Upper lobe of right lung (tissue), 1 donor: ENCODE measurements around the gene DPP10. TPM values are rescaled to one million over a fixed set of nuclear protein-coding genes. Genes with fewer than 3 reads are reported as not detected.

Source experiments
- ATAC-seq: fragments of 200-7000 bp; cut with Tn5 transposase; one replicate; pipeline ENCODE4 v1.9.1; 2020; ENCODE audit warnings: mild to moderate bottlenecking, moderate library complexity
- DNase-seq: peaks from one replicate; pipeline ENCODE4 v3.0.0-alpha.2; 2020
- H3K27ac ChIP-seq: fragments of 200-600 bp; one replicate; pipeline ENCODE4 v1.8.0; 2022
- H3K27me3 ChIP-seq: fragments of 200-600 bp; one replicate; pipeline ENCODE4 v1.8.0; 2022; ENCODE audit warnings: mild to moderate bottlenecking
- H3K36me3 ChIP-seq: fragments of 200-600 bp; one replicate; pipeline ENCODE4 v1.8.0; 2022
- H3K4me1 ChIP-seq: fragments of 200-600 bp; one replicate; pipeline ENCODE4 v1.8.0; 2022
- H3K4me3 ChIP-seq: fragments of 200-600 bp; one replicate; pipeline ENCODE4 v1.8.0; 2022; ENCODE audit warnings: mild to moderate bottlenecking
- H3K9me3 ChIP-seq: fragments of 200-600 bp; one replicate; pipeline ENCODE4 v1.8.0; 2022
- CTCF ChIP-seq: fragments of 200-600 bp; IDR thresholded peaks from one replicate; pipeline ENCODE4 v1.8.0; 2022; ENCODE audit warnings: antibody characterized with exemption
- intact Hi-C: fragments of 100-400 bp; cut with DNase I; formaldehyde crosslinking; loops from one replicate; pipeline ENCODE4 v1.11.0; 2022
- total RNA-seq: library from RNA; stranded (reverse); fragmentation: NEBNext Ultra II Directional; extraction: Animal tissue kit (Norgen Biotek cat#: 25700); gene quantifications from one replicate; pipeline ENCODE4 v1.2.1, GENCODE V29; 2021
- donor health status: DM: no; HTN: yes; CAD: no; lungs with severe emphysema.

DPP10 gene
- total RNA-seq, 1 donor from 2014 or later, result 1.0 TPM

- Histone ChIP-seq H3K36me3 (no peaks in the 10 kb centered on the region), H3K4me1 (no peaks in the 10 kb centered on the region), H3K27me3 (no peaks in the 10 kb centered on the region), H3K9me3 (no peaks in the 10 kb centered on the region), H3K4me3 (no peak overlapping the region), H3K27ac (no peak overlapping the region)
- DNase-seq (no peak), ATAC-seq (no peak)
- intact Hi-C loops, result no loop called here
- no peak for TF ChIP-seq CTCF
Measured at GRCh38 chr2:115887209-115887776, 1444.9 kb downstream of the DPP10 start.
